ENCODE data around the gene GCNT1.

The GCNT1 gene

DNA sequence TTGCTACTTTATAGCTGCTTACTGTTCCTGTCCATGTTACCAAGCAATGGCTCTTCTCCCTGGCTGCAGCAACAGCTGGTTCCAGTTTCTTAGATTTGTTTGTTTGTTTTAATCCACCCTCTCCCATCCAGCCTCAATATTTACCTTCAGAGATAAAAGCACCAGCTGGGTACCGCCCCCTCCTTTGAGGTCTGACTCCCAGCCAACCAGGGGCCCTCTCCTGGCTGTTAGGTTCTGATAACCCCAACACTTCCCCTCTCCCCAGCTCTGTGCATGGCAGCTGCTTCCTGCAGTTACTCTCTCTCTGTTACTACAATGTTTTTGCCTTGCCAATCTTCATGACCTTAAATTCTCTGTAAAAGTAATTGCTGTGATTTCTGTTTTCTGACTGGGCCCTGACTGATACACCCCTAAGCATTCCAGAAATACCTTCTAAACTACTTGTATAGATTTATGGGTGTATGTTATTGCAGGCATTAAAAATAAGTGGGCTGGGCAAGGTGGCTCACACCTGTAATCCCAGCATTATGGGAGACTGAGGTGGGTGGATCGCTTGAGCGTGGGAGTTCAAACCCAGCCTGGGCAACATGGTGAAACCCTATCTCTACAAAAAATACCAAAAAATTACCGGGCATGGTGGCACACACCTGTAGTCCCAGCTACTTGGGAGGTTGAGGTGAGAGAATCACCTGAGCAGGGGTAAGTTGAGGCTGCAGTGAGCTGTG is 2.6 kb upstream of the GCNT1 start:
- DNase-seq (ENCODE audit: low read depth): peak; percentile 58

DNA sequence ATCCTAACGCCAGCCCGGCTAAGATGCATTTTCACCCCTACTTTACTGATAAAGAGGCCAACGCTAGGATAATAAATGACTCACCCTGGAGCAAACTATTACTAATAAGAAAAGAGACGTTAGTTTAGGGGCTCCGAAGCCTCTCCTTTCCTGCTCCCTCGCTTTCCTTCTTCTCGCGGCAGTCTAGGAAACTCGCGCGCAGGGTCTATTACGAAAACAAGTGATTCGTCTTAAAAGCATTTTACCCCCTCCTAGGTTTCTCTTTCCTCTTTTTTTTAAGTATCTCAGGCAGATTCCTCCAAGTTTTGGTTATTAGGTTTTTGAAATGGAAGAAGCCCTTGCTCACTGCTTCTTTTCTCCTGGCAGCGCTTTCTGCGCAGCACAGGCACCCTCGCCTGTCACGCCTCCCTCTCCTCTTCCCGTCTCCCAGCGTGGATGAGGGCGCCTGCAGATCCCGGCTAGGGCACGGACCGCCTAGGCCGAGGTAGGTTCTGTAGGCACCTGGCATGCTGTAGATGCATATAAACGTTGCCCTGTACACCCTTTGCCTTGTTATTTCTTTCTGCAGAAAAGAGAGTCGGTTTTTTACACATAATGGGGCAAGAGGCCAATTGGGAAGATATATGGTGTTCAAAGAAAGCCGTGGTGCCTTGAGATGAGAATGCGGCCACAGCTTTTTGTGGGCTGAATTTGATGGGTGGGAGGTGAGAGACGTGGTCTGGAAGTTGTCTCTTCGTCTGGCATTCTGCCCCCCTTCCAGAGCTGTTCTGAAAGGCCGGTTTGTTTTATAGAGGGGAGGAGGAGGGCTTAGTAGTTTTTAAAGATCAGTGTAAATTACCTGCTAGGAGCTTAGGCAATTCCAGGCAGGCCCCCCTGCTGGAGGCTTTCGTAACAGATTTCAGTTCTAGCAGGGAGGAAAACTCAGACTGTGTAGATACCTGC is 983 bp downstream of the GCNT1 start:
- TF ChIP-seq, protein P1, sequence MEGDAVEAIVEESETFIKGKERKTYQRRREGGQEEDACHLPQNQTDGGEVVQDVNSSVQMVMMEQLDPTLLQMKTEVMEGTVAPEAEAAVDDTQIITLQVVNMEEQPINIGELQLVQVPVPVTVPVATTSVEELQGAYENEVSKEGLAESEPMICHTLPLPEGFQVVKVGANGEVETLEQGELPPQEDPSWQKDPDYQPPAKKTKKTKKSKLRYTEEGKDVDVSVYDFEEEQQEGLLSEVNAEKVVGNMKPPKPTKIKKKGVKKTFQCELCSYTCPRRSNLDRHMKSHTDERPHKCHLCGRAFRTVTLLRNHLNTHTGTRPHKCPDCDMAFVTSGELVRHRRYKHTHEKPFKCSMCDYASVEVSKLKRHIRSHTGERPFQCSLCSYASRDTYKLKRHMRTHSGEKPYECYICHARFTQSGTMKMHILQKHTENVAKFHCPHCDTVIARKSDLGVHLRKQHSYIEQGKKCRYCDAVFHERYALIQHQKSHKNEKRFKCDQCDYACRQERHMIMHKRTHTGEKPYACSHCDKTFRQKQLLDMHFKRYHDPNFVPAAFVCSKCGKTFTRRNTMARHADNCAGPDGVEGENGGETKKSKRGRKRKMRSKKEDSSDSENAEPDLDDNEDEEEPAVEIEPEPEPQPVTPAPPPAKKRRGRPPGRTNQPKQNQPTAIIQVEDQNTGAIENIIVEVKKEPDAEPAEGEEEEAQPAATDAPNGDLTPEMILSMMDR (IDR thresholded peaks at IDR 0.05; ENCODE audit: control insufficient read depth, extremely low read depth, insufficient read depth): peak; percentile 34; the same call in 1 of the 2 replicates
- peak overlapping the region; percentile 90 for H3K4me3 ChIP-seq (ENCODE audit: low read depth, low read length)
- peak; percentile 48 for DNase-seq (ENCODE audit: low read depth)

More for the DNA sequence above, 2.6 kb upstream of the GCNT1 start:
- TF ChIP-seq, protein P1 (IDR thresholded peaks at IDR 0.05; ENCODE audit: control insufficient read depth, extremely low read depth, insufficient read depth): no peak
- H3K4me3 ChIP-seq (ENCODE audit: low read depth, low read length): no peak overlapping the region

DNA sequence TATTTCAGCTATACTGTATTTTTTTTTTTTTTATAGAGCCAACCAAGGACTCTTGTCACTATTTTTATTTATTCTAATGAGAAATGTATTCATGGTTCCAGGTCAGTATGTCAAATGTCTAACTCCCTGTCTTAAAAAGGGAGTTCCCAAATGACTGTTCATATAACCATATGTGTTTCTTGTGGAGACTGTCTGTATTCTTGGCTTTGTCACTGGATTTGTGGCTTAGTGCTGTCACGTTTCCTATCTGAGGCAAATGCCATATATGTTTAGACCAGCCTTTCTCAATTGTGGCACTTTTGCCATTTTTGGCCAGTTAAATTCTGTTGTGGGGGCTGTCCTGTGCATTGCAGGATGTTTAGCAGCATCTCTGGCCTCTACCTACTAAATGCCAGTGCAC is 3.1 kb downstream of the GCNT1 start:
- TF ChIP-seq, protein P1 (IDR thresholded peaks at IDR 0.05; ENCODE audit: control insufficient read depth, extremely low read depth, insufficient read depth): no peak
- no peak for DNase-seq (ENCODE audit: low read depth)
- no peak overlapping the region for H3K4me3 ChIP-seq (ENCODE audit: low read depth, low read length)

DNA sequence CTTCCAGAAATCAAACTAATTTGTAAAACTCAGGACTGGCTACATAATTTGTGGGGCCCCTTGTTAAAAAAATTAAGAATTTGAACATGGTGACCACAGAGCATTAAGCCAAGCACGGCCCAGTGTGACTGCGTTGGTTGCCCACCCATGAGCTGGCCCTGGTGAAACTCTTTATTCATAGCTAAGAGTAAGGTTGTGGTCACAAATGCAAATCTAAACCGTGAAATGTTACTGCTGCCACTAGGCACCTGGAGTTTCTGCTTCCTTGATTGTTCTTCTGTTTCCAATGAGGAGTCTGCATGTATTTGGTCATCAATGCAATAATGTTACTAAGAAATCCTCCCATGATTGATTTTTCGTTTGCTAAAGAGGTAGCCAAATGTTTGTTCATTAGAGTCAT is 4.2 kb downstream of the GCNT1 start:
- H3K4me3 ChIP-seq (ENCODE audit: low read depth, low read length): no peak overlapping the region
- no peak for DNase-seq (ENCODE audit: low read depth)
- TF ChIP-seq, protein P1 (IDR thresholded peaks at IDR 0.05; ENCODE audit: control insufficient read depth, extremely low read depth, insufficient read depth): no peak

DNA sequence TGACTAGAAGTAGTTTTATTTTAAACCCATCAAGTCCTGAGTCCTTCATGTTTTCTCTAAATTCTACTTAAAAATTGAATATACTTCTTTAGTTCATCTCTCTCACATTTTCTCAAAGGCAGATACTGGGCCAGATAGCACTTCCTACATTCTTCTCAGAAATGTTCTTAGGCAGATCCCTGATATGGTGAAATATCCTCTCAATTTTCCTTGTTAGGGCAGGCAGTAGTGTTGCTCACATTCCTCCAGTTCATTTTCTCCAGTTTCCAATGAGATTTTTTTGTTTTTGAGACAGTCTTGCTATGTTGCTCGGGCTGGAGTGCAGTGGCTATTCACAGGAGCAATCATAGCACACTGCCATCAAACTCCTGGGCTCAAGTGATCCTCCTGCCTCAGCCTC is 5.7 kb downstream of the GCNT1 start:
- no peak overlapping the region for H3K4me3 ChIP-seq (ENCODE audit: low read depth, low read length)
- TF ChIP-seq, protein P1 (IDR thresholded peaks at IDR 0.05; ENCODE audit: control insufficient read depth, extremely low read depth, insufficient read depth): no peak
- DNase-seq (ENCODE audit: low read depth): no peak

DNA sequence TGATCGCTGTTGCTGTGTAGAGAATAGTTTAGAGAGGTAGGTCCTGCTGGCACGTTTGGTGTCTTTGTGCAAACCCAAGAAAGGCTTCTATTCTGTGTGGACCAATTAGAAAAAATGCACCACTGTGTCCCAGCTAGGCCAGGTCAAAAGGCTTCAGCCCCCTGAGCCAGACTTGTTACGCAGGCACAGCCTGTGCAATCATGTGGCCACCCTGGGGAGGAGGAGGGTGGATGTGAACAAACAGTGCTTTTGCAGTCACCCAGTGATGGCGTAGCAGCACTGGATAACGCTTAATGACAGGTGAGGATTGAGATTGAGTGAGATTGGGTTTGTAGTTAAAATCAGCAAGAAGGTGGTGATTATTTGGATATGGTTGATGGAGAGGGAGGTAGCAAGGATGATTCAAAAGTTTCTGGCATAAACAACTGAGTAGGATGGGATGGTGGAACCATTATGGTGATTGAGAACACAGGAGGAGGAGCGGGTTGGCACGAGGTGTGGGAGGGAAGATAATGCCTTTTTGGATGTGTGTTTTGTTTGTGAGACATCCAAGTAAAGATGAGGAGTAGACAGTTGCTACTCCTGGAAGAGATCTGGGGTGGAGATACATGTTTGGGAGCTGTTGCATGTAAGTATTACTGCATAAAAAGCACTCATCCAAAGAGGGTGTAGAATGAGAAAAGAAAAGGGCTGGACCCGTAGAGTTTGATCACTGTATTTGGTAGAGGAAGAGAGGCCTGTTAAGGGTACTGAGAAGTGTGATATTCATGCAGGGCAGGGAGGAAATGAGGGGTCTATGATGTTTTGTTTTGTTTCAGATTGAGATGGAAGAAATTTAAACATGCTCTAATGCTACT is 6.7 kb downstream of the GCNT1 start:
- TF ChIP-seq, protein P1 (IDR thresholded peaks at IDR 0.05; ENCODE audit: control insufficient read depth, extremely low read depth, insufficient read depth): no peak
- H3K4me3 ChIP-seq (ENCODE audit: low read depth, low read length): no peak overlapping the region

More for the DNA sequence above, 6.7 kb downstream of the GCNT1 start:
- no peak for DNase-seq (ENCODE audit: low read depth)

Measured in LNCaP clone FGC (cell line).